ENCODE data around the gene ARRDC2.

GRCh38 chr19:18029617-18030338, 21.8 kb downstream of the ARRDC2 start:
- TF ChIP-seq CTCF (IDR thresholded peaks at IDR 0.05; ENCODE audit: insufficient read depth, low read depth, low read length), result no peak
- no peak for TF ChIP-seq EZH2 (IDR thresholded peaks at IDR 0.05; ENCODE audit: insufficient read depth, low read length)

Data from astrocyte (in vitro differentiated cells and primary cell).